Measurements from ENCODE around the gene KPNA3. TPM values are rescaled to one million over a fixed set of nuclear protein-coding genes. Genes with fewer than 3 reads are reported as not detected.

Gene KPNA3
- total RNA-seq, 2 experiments from 2014 or later: 35.3 to 47.9 TPM

- H3K27me3 Mint-ChIP-seq: no peaks in the 10 kb centered on the region
Measured at GRCh38 chr13:49676581-49677298, 115.7 kb downstream of the KPNA3 start.

GRCh38 chr13:49670828-49671227, 121.7 kb downstream of the KPNA3 start:
- Mint-ChIP-seq H3K36me3 (peaks cover 30% of the 10 kb centered on the region), H3K4me1 (peaks cover 6% of the 10 kb centered on the region), H3K4me3 (no peak overlapping the region), H3K9me3 (ENCODE audit: low read depth) (no peaks in the 10 kb centered on the region), H3K27me3 (no peaks in the 10 kb centered on the region), H3K27ac (no peak overlapping the region)
- no peak for DNase-seq
- no peak for ATAC-seq
- CTCF ChIA-PET: no interaction called here

More at GRCh38 chr13:49676581-49677298, 115.7 kb downstream of the KPNA3 start:
- Mint-ChIP-seq H3K4me3 (no peak overlapping the region), H3K4me1 (peaks cover 8% of the 10 kb centered on the region), H3K36me3 (peaks cover 34% of the 10 kb centered on the region), H3K27ac (no peak overlapping the region), H3K9me3 (ENCODE audit: low read depth) (no peaks in the 10 kb centered on the region)
- CTCF ChIA-PET: no interaction called here
- no peak for ATAC-seq
- DNase-seq: no peak

GRCh38 chr13:49669735-49670309, 122.7 kb downstream of the KPNA3 start:
- peak; percentile 44 for DNase-seq
- no peaks in the 10 kb centered on the region for H3K27me3 Mint-ChIP-seq
- peaks cover 4% of the 10 kb centered on the region for H3K4me1 Mint-ChIP-seq
- peak; percentile 42 for ATAC-seq
- H3K9me3 Mint-ChIP-seq (ENCODE audit: low read depth): no peaks in the 10 kb centered on the region
- CTCF ChIA-PET: no interaction called here
- H3K4me3 Mint-ChIP-seq: no peak overlapping the region
- no peak overlapping the region for H3K27ac Mint-ChIP-seq
- H3K36me3 Mint-ChIP-seq: peaks cover 25% of the 10 kb centered on the region

- ATAC-seq: no peak
- Mint-ChIP-seq H3K4me3 (no peak overlapping the region), H3K4me1 (peaks cover 3% of the 10 kb centered on the region), H3K36me3 (peaks cover 26% of the 10 kb centered on the region), H3K9me3 (ENCODE audit: low read depth) (no peaks in the 10 kb centered on the region), H3K27me3 (no peaks in the 10 kb centered on the region), H3K27ac (no peak overlapping the region)
- DNase-seq: no peak
- CTCF ChIA-PET: no interaction called here
Measured at GRCh38 chr13:49667773-49668172, 124.7 kb downstream of the KPNA3 start.

DNA sequence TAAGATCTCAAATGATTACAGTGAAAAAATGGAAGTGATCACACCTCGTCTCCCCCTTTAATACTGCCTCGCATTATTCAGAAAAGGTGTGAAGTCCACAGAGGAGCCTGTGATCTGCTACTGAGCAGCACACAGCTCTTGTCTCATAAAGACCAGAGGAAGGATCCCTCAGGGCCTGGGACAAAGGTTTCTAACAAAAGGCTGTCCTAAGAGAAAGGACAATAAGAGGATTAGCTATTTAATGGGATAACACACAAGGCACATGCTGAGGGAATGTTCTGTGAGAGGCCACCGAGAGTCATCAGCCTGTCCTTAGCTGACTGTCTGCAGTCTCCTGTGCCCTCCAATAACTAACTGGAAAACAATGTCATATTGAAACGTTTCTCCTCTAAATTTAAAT, 127.9 kb downstream of the KPNA3 start:
- no peaks in the 10 kb centered on the region for H3K27me3 Mint-ChIP-seq
- peaks cover 32% of the 10 kb centered on the region for H3K36me3 Mint-ChIP-seq
- DNase-seq: no peak
- H3K9me3 Mint-ChIP-seq (ENCODE audit: low read depth): no peaks in the 10 kb centered on the region
- no peak for ATAC-seq
- no peaks in the 10 kb centered on the region for H3K4me1 Mint-ChIP-seq
- CTCF ChIA-PET: no interaction called here
- H3K4me3 Mint-ChIP-seq: no peak overlapping the region
- no peak overlapping the region for H3K27ac Mint-ChIP-seq

GRCh38 chr13:49657241-49657641, 135.2 kb downstream of the KPNA3 start:
- H3K36me3 Mint-ChIP-seq: peaks cover 7% of the 10 kb centered on the region

DNA sequence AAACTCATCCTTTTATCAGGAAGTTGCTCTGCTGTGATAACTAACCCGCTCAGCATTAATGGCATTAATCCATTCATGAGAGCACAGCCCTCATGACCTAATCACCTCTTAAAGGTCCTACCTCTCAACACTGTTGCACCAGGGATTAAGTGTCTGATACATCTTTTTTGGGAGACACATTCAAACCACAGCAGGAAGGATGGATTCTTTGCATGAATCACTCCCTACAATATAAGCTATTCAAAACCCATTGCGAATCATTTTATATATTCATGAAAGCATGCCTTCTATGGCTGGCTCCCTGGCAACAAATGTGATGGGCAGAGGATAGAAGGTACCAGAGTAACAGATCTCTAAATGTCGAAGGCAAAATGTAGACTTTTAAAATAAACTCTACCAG, 136.6 kb downstream of the KPNA3 start:
- CTCF ChIA-PET: no interaction called here
- no peak overlapping the region for H3K27ac Mint-ChIP-seq
- H3K4me1 Mint-ChIP-seq: peaks cover 1% of the 10 kb centered on the region
- DNase-seq: no peak
- peaks cover 2% of the 10 kb centered on the region for H3K36me3 Mint-ChIP-seq
- no peak overlapping the region for H3K4me3 Mint-ChIP-seq
- no peak for ATAC-seq
- no peaks in the 10 kb centered on the region for H3K9me3 Mint-ChIP-seq (ENCODE audit: low read depth)
- no peaks in the 10 kb centered on the region for H3K27me3 Mint-ChIP-seq

More at GRCh38 chr13:49657241-49657641, 135.2 kb downstream of the KPNA3 start:
- CTCF ChIA-PET: no interaction called here
- Mint-ChIP-seq H3K4me3 (no peak overlapping the region), H3K27me3 (no peaks in the 10 kb centered on the region), H3K4me1 (peaks cover 1% of the 10 kb centered on the region), H3K9me3 (ENCODE audit: low read depth) (no peaks in the 10 kb centered on the region), H3K27ac (no peak overlapping the region)
- DNase-seq (no peak), ATAC-seq (no peak)

DNA sequence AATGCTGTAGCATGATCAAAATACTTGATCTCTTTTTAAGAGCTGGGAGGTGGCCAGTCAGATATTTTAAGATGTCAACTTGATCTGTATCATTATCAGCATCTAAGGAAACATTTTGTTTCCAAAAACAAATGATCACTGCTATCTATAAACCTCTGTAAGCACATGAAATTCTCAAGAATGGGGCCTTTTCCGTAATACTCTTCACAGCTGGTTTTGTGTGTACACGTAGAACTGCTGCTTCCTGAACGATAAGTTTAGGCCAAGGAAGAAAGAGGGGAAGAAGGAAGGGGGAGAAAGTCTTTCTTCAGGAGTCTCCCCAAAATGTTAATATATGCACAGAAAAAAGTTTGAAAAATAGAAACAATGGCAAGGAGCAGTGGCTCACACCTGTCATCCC, 138.5 kb downstream of the KPNA3 start:
- no peaks in the 10 kb centered on the region for H3K36me3 Mint-ChIP-seq
- DNase-seq (no peak), ATAC-seq (no peak)
- peaks cover 1% of the 10 kb centered on the region for H3K4me1 Mint-ChIP-seq
- CTCF ChIA-PET: no interaction called here
- no peaks in the 10 kb centered on the region for H3K9me3 Mint-ChIP-seq (ENCODE audit: low read depth)
- no peak overlapping the region for H3K27ac Mint-ChIP-seq
- no peak overlapping the region for H3K4me3 Mint-ChIP-seq
- no peaks in the 10 kb centered on the region for H3K27me3 Mint-ChIP-seq

DNA sequence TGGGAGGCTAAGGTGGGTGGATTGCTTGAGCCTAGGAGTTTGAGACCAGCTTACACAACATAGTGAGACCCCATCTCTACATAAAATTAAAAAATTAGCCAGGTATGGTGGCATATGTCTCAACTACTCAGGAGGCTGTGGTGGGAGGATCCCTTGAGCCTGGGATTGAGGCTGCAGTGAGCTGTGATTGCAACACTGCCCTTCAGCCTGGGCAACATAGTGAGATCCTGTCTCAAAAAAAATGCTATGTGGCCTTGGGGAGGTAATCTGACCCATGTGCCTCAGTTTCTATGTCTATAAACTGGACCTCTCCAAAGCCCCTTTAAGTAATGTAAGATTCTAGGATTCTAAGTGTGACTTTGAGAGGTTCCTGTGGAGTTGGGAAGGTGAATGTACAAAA, 139.0 kb downstream of the KPNA3 start:
- peaks cover 1% of the 10 kb centered on the region for H3K4me1 Mint-ChIP-seq
- H3K4me3 Mint-ChIP-seq: no peak overlapping the region
- DNase-seq (no peak), ATAC-seq (no peak)
- no peaks in the 10 kb centered on the region for H3K9me3 Mint-ChIP-seq (ENCODE audit: low read depth)
- H3K27ac Mint-ChIP-seq: no peak overlapping the region
- H3K36me3 Mint-ChIP-seq: no peaks in the 10 kb centered on the region
- CTCF ChIA-PET: no interaction called here
- H3K27me3 Mint-ChIP-seq: no peaks in the 10 kb centered on the region

DNA sequence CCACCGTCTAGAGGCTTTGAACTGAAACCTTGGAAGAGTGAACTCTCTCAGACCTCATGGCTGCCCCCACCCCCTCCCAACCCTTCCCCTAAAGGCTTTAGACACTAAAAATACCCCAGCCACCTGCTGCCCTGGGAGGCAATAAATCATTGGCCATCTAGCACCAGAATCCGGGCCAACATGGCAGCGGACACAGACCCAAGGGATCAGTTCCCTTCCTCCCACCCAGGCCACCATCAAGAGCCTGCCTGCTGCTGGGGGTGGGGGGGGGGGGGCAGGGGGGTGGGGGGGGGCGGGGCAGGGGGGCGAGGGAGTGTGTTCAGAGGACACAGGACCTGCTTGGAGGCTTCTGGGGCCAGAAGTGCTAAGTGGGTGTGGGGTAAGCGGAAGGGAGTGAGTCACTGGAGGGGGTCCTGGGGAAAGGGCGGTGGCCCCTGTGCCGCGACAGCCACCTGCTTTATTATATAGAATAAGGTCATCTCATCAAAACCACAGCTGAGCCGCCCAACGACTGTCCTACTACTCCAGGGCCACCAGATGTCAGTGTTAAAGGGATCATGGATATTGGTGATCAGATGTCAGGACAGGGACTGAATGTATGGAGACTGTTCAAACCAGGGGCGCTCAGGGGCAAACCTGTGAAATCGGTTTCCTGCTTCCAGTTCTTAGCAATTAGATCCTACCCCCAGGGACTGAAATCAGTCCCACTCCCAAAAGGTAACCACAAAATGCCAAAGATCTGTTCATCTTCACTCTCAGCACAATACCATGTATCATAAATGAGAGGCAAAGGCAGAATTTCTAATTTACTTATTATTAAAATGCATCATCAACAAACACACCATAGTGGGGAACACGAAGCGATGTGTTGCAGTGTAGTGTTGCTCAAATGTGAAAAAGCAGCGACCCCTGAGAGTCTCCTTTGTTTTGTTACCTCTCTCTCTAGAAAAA, 139.9 kb downstream of the KPNA3 start:
- H3K4me3 Mint-ChIP-seq: no peak overlapping the region
- H3K9me3 Mint-ChIP-seq (ENCODE audit: low read depth): no peaks in the 10 kb centered on the region
- H3K4me1 Mint-ChIP-seq: peaks cover 1% of the 10 kb centered on the region
- DNase-seq (peak; percentile 46), ATAC-seq (peak; percentile 49)
- H3K27ac Mint-ChIP-seq: no peak overlapping the region
- no peaks in the 10 kb centered on the region for H3K36me3 Mint-ChIP-seq
- H3K27me3 Mint-ChIP-seq: no peaks in the 10 kb centered on the region
- CTCF ChIA-PET: no interaction called here

GRCh38 chr13:49651570-49652354, 140.7 kb downstream of the KPNA3 start:
- DNase-seq (no peak), ATAC-seq (no peak)
- Mint-ChIP-seq H3K27me3 (no peaks in the 10 kb centered on the region), H3K27ac (no peak overlapping the region), H3K36me3 (no peaks in the 10 kb centered on the region), H3K9me3 (ENCODE audit: low read depth) (no peaks in the 10 kb centered on the region), H3K4me3 (no peak overlapping the region), H3K4me1 (peaks cover 1% of the 10 kb centered on the region)
- CTCF ChIA-PET: no interaction called here

GRCh38 chr13:49649963-49650312, 142.5 kb downstream of the KPNA3 start:
- no peaks in the 10 kb centered on the region for H3K9me3 Mint-ChIP-seq (ENCODE audit: low read depth)
- H3K27ac Mint-ChIP-seq: no peak overlapping the region
- CTCF ChIA-PET: no interaction called here
- no peaks in the 10 kb centered on the region for H3K36me3 Mint-ChIP-seq
- no peak overlapping the region for H3K4me3 Mint-ChIP-seq
- no peak for DNase-seq
- peaks cover 8% of the 10 kb centered on the region for H3K4me1 Mint-ChIP-seq
- ATAC-seq: no peak
- no peaks in the 10 kb centered on the region for H3K27me3 Mint-ChIP-seq

Data from activated CD8-positive, alpha-beta memory T cell treated with anti-CD3 and anti-CD28 coated beads, Interleukin-2, amount 10 ng/mL, durations not matched to agents 7 days and 5 days (primary cell).